OCI-LY1 (cell line): ENCODE data around the gene AGAP1.

ENCODE experiments used
- H2AFZ ChIP-seq: fragments of 200-600 bp; sonication (generic), shearing (Covaris generic); 2 replicates; pipeline ENCODE4 v1.6.0; 2014; ENCODE audit warnings: antibody characterized with exemption, mild to moderate bottlenecking, low read length
- H3F3A ChIP-seq: fragments of 200-600 bp; sonication (generic), shearing (Covaris generic); 2 replicates; pipeline ENCODE4 v1.6.0; 2014; ENCODE audit warnings: mild to moderate bottlenecking, antibody characterized with exemption, low read length, moderate library complexity; ENCODE audit not compliant: insufficient read depth
- H3K27ac ChIP-seq: fragments of 200-600 bp; sonication (generic); 2 replicates; pipeline ENCODE4 v1.5.1; 2014; ENCODE audit warnings: low read length, mixed run types, mild to moderate bottlenecking, low read depth; ENCODE audit not compliant: poor library complexity, severe bottlenecking
- H3K27me3 ChIP-seq: fragments of 200-600 bp; sonication (generic); 2 replicates; pipeline ENCODE4 v1.6.0; 2014; ENCODE audit warnings: antibody characterized with exemption, mild to moderate bottlenecking, low read length, moderate library complexity; ENCODE audit not compliant: insufficient read depth
- H3K36me3 ChIP-seq: fragments of 200-600 bp; sonication (generic); 2 replicates; pipeline ENCODE4 v1.6.1; 2014; ENCODE audit warnings: mild to moderate bottlenecking, antibody characterized with exemption, low read length, moderate library complexity, mixed read lengths; ENCODE audit not compliant: insufficient read depth
- H3K4me1 ChIP-seq: fragments of 200-600 bp; sonication (generic); 2 replicates; pipeline ENCODE4 v1.5.1; 2014; ENCODE audit warnings: mild to moderate bottlenecking, low read length, moderate library complexity; ENCODE audit not compliant: insufficient read depth, severe bottlenecking
- H3K4me2 ChIP-seq: fragments of 200-600 bp; sonication (generic), shearing (Covaris generic); 2 replicates; pipeline ENCODE4 v1.6.1; 2014; ENCODE audit warnings: low read length
- H3K4me3 ChIP-seq: fragments of 200-600 bp; sonication (generic); 2 replicates; pipeline ENCODE4 v1.5.1; 2014; ENCODE audit warnings: low read length, low read depth, mild to moderate bottlenecking, mixed read lengths; ENCODE audit not compliant: poor library complexity, severe bottlenecking
- H3K79me2 ChIP-seq: fragments of 200-600 bp; shearing (Covaris generic); 2 replicates; pipeline ENCODE4 v1.6.1; 2016; ENCODE audit warnings: mixed run types, low read length, mixed read lengths; ENCODE audit not compliant: insufficient read depth
- H3K9ac ChIP-seq: fragments of 200-600 bp; sonication (generic), shearing (Covaris generic); 2 replicates; pipeline ENCODE4 v1.6.1; 2014; ENCODE audit warnings: mild to moderate bottlenecking, low read length, mixed read lengths
- H3K9me2 ChIP-seq: fragments of 200-600 bp; sonication (generic), shearing (Covaris generic); 2 replicates; pipeline ENCODE4 v1.6.1; 2014; ENCODE audit warnings: low read depth, mild to moderate bottlenecking, low read length, mixed read lengths
- H3K9me3 ChIP-seq: fragments of 200-600 bp; shearing (Covaris generic); 2 replicates; pipeline ENCODE4 v1.6.1; 2014; ENCODE audit warnings: low read length, mixed read lengths
- H4K20me1 ChIP-seq: fragments of 200-600 bp; sonication (generic), shearing (Covaris generic); 2 replicates; pipeline ENCODE4 v1.6.0; 2016; ENCODE audit warnings: mild to moderate bottlenecking, low read length; ENCODE audit not compliant: insufficient read depth
- EZH2 ChIP-seq: fragments of 200-600 bp; sonication (generic), shearing (Covaris generic); IDR thresholded peaks from 2 replicates; pipeline ENCODE4 v1.8.0; 2017; ENCODE audit warnings: borderline replicate concordance, mixed run types, mild to moderate bottlenecking, antibody characterized with exemption, low read length, moderate library complexity, mixed read lengths
- TF ChIP-seq, protein P1 (sequence below): fragments of 200-600 bp; sonication (generic), shearing (Covaris generic); IDR thresholded peaks from 2 replicates; pipeline ENCODE4 v1.5.1; 2017; ENCODE audit warnings: mild to moderate bottlenecking, antibody characterized with exemption, low read length, moderate library complexity, mixed read lengths

The AGAP1 gene

DNA sequence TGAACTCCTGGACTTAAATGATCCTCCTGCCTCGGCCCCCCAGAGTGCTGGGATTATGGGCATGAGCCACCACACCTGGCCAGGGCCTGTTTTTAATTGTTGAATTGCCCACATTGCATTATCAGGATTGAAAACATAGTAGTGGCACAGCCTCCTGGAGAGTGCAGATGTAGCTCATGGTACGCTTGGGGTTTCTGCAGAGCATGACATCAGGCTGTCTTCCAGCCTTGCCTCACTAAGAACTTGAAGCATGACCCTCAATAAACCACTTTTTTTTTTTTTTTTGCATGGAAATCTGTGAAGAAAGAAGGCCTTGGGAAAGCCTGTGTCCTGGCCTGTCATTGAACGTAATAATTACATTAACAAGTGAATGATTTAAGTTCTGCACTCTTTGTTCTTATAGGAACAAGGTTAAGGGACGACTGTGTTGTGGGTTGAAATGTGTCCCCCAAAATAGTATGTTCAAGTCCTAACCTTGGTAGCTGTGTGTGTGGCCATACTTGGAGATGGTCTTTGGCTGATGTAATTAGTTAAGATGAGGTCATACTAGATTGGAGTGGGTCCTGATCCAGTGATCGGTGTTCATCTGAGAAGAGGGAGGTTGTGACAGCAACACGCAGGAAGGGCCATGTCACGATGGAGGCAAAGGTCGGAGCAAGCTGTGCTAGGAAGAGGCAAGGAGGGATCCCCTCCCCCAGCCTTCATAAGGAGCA lies 90.2 kb downstream of the AGAP1 start:
- no peaks in the 10 kb centered on the region for H3K4me1 ChIP-seq
- H2AFZ ChIP-seq = no peak overlapping the region
- no peaks in the 10 kb centered on the region for H3K9me3 ChIP-seq
- no peaks in the 10 kb centered on the region for H3K9me2 ChIP-seq
- no peak overlapping the region for H3K27ac ChIP-seq
- H3K4me3 ChIP-seq = no peak overlapping the region
- no peak overlapping the region for H3K4me2 ChIP-seq
- no peaks in the 10 kb centered on the region; the same call in 1 of the 2 replicates for H3K27me3 ChIP-seq
- no peaks in the 10 kb centered on the region for H3F3A ChIP-seq
- no peaks in the 10 kb centered on the region for H4K20me1 ChIP-seq
- H3K36me3 ChIP-seq = no peaks in the 10 kb centered on the region
- no peak overlapping the region for H3K9ac ChIP-seq
- TF ChIP-seq, protein P1, sequence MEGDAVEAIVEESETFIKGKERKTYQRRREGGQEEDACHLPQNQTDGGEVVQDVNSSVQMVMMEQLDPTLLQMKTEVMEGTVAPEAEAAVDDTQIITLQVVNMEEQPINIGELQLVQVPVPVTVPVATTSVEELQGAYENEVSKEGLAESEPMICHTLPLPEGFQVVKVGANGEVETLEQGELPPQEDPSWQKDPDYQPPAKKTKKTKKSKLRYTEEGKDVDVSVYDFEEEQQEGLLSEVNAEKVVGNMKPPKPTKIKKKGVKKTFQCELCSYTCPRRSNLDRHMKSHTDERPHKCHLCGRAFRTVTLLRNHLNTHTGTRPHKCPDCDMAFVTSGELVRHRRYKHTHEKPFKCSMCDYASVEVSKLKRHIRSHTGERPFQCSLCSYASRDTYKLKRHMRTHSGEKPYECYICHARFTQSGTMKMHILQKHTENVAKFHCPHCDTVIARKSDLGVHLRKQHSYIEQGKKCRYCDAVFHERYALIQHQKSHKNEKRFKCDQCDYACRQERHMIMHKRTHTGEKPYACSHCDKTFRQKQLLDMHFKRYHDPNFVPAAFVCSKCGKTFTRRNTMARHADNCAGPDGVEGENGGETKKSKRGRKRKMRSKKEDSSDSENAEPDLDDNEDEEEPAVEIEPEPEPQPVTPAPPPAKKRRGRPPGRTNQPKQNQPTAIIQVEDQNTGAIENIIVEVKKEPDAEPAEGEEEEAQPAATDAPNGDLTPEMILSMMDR = no peak
- TF ChIP-seq EZH2 = no peak
- H3K79me2 ChIP-seq = no peaks in the 10 kb centered on the region

DNA sequence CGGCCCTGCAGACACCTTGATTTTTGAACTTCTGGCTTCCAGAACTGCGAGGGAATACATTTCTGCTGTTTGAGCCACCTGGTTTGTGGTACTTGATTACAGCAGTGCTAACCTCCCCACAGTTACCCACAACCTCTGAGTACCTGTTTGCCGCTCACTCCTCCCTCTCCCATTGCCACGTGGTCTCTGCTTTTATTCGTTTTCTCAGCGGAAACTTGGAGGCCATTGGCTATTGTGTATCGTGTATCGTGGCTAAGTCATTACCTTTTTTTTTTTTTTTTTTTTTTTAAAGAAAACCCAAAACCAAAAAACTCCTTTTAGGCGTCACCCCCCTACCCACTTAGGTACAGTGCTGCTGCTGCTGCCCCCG lies 90.8 kb downstream of the AGAP1 start:
- TF ChIP-seq EZH2 = no peak
- TF ChIP-seq, protein P1 = no peak
- H3K79me2 ChIP-seq = no peaks in the 10 kb centered on the region
- H3K4me2 ChIP-seq = no peak overlapping the region
- no peak overlapping the region for H3K27ac ChIP-seq
- no peak overlapping the region for H3K9ac ChIP-seq
- no peak overlapping the region for H2AFZ ChIP-seq
- H3K9me3 ChIP-seq = no peaks in the 10 kb centered on the region
- H3K4me3 ChIP-seq = no peak overlapping the region
- no peaks in the 10 kb centered on the region for H3K9me2 ChIP-seq
- no peaks in the 10 kb centered on the region for H3K36me3 ChIP-seq
- H3K4me1 ChIP-seq = no peaks in the 10 kb centered on the region
- H4K20me1 ChIP-seq = no peaks in the 10 kb centered on the region
- H3F3A ChIP-seq = no peaks in the 10 kb centered on the region
- no peaks in the 10 kb centered on the region; the same call in 1 of the 2 replicates for H3K27me3 ChIP-seq

DNA sequence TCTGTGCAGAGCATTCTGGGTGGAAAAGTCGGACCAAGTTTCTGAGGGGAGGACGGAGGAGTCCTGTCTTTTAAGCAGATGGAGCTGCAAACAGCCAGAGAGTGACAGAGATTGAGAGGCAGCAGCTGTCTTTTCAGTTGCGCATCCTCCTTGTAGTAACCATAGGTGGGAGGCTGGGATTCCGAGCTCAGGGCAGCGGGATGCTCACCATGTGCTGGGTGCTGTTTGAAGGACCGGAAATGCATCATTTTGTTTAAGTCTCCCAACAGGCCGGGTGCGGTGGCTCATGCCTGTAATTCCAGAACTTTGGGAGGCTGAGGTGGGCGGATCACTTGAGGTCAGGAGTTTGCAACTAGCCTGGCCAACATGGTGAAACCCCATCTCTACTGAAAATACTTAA lies 93.4 kb downstream of the AGAP1 start:
- Histone ChIP-seq H3K4me2 (no peak overlapping the region), H3F3A (no peaks in the 10 kb centered on the region), H3K79me2 (no peaks in the 10 kb centered on the region), H4K20me1 (no peaks in the 10 kb centered on the region), H3K4me1 (no peaks in the 10 kb centered on the region), H3K9me2 (no peaks in the 10 kb centered on the region), H3K4me3 (no peak overlapping the region), H3K9me3 (no peaks in the 10 kb centered on the region), H3K27ac (no peak overlapping the region), H3K36me3 (no peaks in the 10 kb centered on the region), H3K27me3 (no peaks in the 10 kb centered on the region), H3K9ac (no peak overlapping the region), H2AFZ (no peak overlapping the region)
- TF ChIP-seq, protein P1 = no peak
- TF ChIP-seq EZH2 = no peak
